ENCODE measurements around the gene KATNAL2.
A peak's percentile ranks its signal among the peaks of the same experiment; 100 is the strongest.
"Not testable (repeated sequence)": the region's sequence is repeated elsewhere in the genome, so short reads cannot be mapped to it uniquely, and the experiment has no call there.

The KATNAL2 gene

GRCh38 chr18:46942646-46943045 lies 25.2 kb downstream of the KATNAL2 start:
- H3K27ac ChIP-seq, result no peak overlapping the region
- no peak overlapping the region for H3K4me3 ChIP-seq (ENCODE audit: low read depth, low read length)
- no peaks in the 10 kb centered on the region for H3K27me3 ChIP-seq (replicated peaks)
- no peak for DNase-seq
- in situ Hi-C loops (cut with HindIII; ENCODE audit: low pct_ligation_motif_present, low sequenced_read_pairs), result no loop called here
- TF ChIP-seq CTCF (IDR thresholded peaks at IDR 0.05; ENCODE audit: low read depth, low read length, missing control alignments), result no peak
- H3K36me3 ChIP-seq (replicated peaks), result no peaks in the 10 kb centered on the region

- no peaks in the 10 kb centered on the region for H3K27me3 ChIP-seq (replicated peaks)
- TF ChIP-seq CTCF (IDR thresholded peaks at IDR 0.05; ENCODE audit: low read depth, low read length, missing control alignments), result no peak
- DNase-seq, result peak; percentile 96
- no peak overlapping the region for H3K27ac ChIP-seq
- no peaks in the 10 kb centered on the region for H3K36me3 ChIP-seq (replicated peaks)
- H3K4me3 ChIP-seq (ENCODE audit: low read depth, low read length), result peak overlapping the region; percentile 76
- in situ Hi-C loops (cut with HindIII; ENCODE audit: low pct_ligation_motif_present, low sequenced_read_pairs), result no loop called here
Observed at GRCh38 chr18:46946656-46947282, 29.4 kb downstream of the KATNAL2 start.

- in situ Hi-C loops (cut with HindIII; ENCODE audit: low pct_ligation_motif_present, low sequenced_read_pairs), result no loop called here
- TF ChIP-seq CTCF (IDR thresholded peaks at IDR 0.05; ENCODE audit: low read depth, low read length, missing control alignments), result peak; percentile 48
- peak; percentile 3 for DNase-seq
- no peaks in the 10 kb centered on the region for H3K27me3 ChIP-seq (replicated peaks)
- H3K4me3 ChIP-seq (ENCODE audit: low read depth, low read length), result no peak overlapping the region
- H3K27ac ChIP-seq, result no peak overlapping the region
- no peaks in the 10 kb centered on the region for H3K36me3 ChIP-seq (replicated peaks)
Observed at GRCh38 chr18:46950064-46950656, 32.8 kb downstream of the KATNAL2 start.

GRCh38 chr18:46953195-46953594 lies 35.8 kb downstream of the KATNAL2 start:
- in situ Hi-C loops (cut with HindIII; ENCODE audit: low pct_ligation_motif_present, low sequenced_read_pairs), result no loop called here
- TF ChIP-seq CTCF (IDR thresholded peaks at IDR 0.05; ENCODE audit: low read depth, low read length, missing control alignments), result no peak
- Histone ChIP-seq H3K4me3 (ENCODE audit: low read depth, low read length) (no peak overlapping the region), H3K27ac (no peak overlapping the region), H3K36me3 (replicated peaks) (no peaks in the 10 kb centered on the region), H3K27me3 (replicated peaks) (no peaks in the 10 kb centered on the region)
- no peak for DNase-seq

GRCh38 chr18:46958209-46958608 lies 40.8 kb downstream of the KATNAL2 start:
- no peaks in the 10 kb centered on the region for H3K36me3 ChIP-seq (replicated peaks)

GRCh38 chr18:46963656-46964578 lies 46.5 kb downstream of the KATNAL2 start:
- H3K27ac ChIP-seq; H3K4me3 ChIP-seq (ENCODE audit: low read depth, low read length); in situ Hi-C loops (cut with HindIII; ENCODE audit: low pct_ligation_motif_present, low sequenced_read_pairs); H3K27me3 ChIP-seq (replicated peaks); DNase-seq; H3K36me3 ChIP-seq (replicated peaks): not testable (repeated sequence)

More at GRCh38 chr18:46958209-46958608, 40.8 kb downstream of the KATNAL2 start:
- TF ChIP-seq CTCF (IDR thresholded peaks at IDR 0.05; ENCODE audit: low read depth, low read length, missing control alignments), result no peak
- in situ Hi-C loops (cut with HindIII; ENCODE audit: low pct_ligation_motif_present, low sequenced_read_pairs), result no loop called here
- Histone ChIP-seq H3K27me3 (replicated peaks) (no peaks in the 10 kb centered on the region), H3K4me3 (ENCODE audit: low read depth, low read length) (no peak overlapping the region), H3K27ac (no peak overlapping the region)
- no peak for DNase-seq

GRCh38 chr18:46964579-46965293 lies 47.3 kb downstream of the KATNAL2 start:
- H3K27ac ChIP-seq; DNase-seq; H3K36me3 ChIP-seq (replicated peaks); H3K27me3 ChIP-seq (replicated peaks); H3K4me3 ChIP-seq (ENCODE audit: low read depth, low read length); in situ Hi-C loops (cut with HindIII; ENCODE audit: low pct_ligation_motif_present, low sequenced_read_pairs): not testable (repeated sequence)

- H3K36me3 ChIP-seq (replicated peaks); H3K27me3 ChIP-seq (replicated peaks); DNase-seq; H3K27ac ChIP-seq; in situ Hi-C loops (cut with HindIII; ENCODE audit: low pct_ligation_motif_present, low sequenced_read_pairs); H3K4me3 ChIP-seq (ENCODE audit: low read depth, low read length): not testable (repeated sequence)
Observed at GRCh38 chr18:46966266-46966665, 48.9 kb downstream of the KATNAL2 start.

Measured in brain microvascular endothelial cell (primary cell).